Activated naive CD8-positive, alpha-beta T cell treated with anti-CD3 and anti-CD28 coated beads, Interleukin-2, amount 10 ng/mL, durations not matched to agents 7 days and 5 days (primary cell): ENCODE measurements around the gene CLIC3. TPM values are rescaled to one million over a fixed set of nuclear protein-coding genes. Genes with fewer than 3 reads are reported as not detected.

ENCODE experiments used
- ATAC-seq: fragments of 150-1000 bp; cut with Tn5 transposase; one replicate; pipeline ENCODE4 v1.10.0; 2021; ENCODE audit warnings: low read depth, moderate library complexity
- POLR2A ChIA-PET: fragments of 350-600 bp; sonication (Branson Sonifier 250); formaldehyde crosslinking; loops from one replicate; lab custom pipeline; 2021; ENCODE audit warnings: antibody characterized with exemption; lab: Charles Lee
- DNase-seq: peaks from one replicate; pipeline ENCODE4 v3.0.0; 2021
- H3K27ac Mint-ChIP-seq: one replicate; pipeline ENCODE4 v1.8.0; 2022; ENCODE audit warnings: mild to moderate bottlenecking, mixed read lengths
- H3K27me3 Mint-ChIP-seq: one replicate; pipeline ENCODE4 v1.8.0; 2022; ENCODE audit warnings: mild to moderate bottlenecking, moderate library complexity, mixed read lengths
- H3K36me3 Mint-ChIP-seq: one replicate; pipeline ENCODE4 v1.8.0; 2021; ENCODE audit warnings: mild to moderate bottlenecking, mixed read lengths
- H3K4me1 Mint-ChIP-seq: one replicate; pipeline ENCODE4 v1.8.0; 2021; ENCODE audit warnings: mixed read lengths
- H3K4me3 Mint-ChIP-seq: one replicate; pipeline ENCODE4 v1.8.0; 2022; ENCODE audit warnings: mild to moderate bottlenecking, moderate library complexity, mixed read lengths
- H3K9me3 Mint-ChIP-seq: one replicate; pipeline ENCODE4 v1.8.0; 2021; ENCODE audit warnings: mixed read lengths
- total RNA-seq, 2 experiments: library from RNA; stranded (reverse); gene quantifications; one replicate each; pipeline ENCODE4 v1.2.3, GENCODE V29; 2021

The CLIC3 gene
- total RNA-seq, 2 experiments from 2014 or later, result 13.3 to 14.7 TPM

- Mint-ChIP-seq H3K4me1 (peaks cover 3% of the 10 kb centered on the region), H3K36me3 (peaks cover 3% of the 10 kb centered on the region), H3K9me3 (no peaks in the 10 kb centered on the region), H3K4me3 (no peak overlapping the region), H3K27ac (no peak overlapping the region), H3K27me3 (no peaks in the 10 kb centered on the region)
- ATAC-seq (no peak), DNase-seq (no peak)
- POLR2A ChIA-PET, result interaction anchor here (0.7 kb wide), 1 partner anchor 139 kb away, joined by 4 read pairs; no protein-coding TSS in a partner anchor
Measured at GRCh38 chr9:137019891-137020683, 23.7 kb upstream of the CLIC3 start.

- no peak for ATAC-seq
- no peaks in the 10 kb centered on the region for H3K9me3 Mint-ChIP-seq
- no peak overlapping the region for H3K27ac Mint-ChIP-seq
- no peak for DNase-seq
- H3K27me3 Mint-ChIP-seq, result no peaks in the 10 kb centered on the region
- H3K4me1 Mint-ChIP-seq, result no peaks in the 10 kb centered on the region
- H3K36me3 Mint-ChIP-seq, result peaks cover 3% of the 10 kb centered on the region
- no peak overlapping the region for H3K4me3 Mint-ChIP-seq
- POLR2A ChIA-PET, result interaction anchor here (0.7 kb wide), 1 partner anchor 138 kb away, joined by 4 read pairs; no protein-coding TSS in a partner anchor
Measured at GRCh38 chr9:137018761-137019559, 22.6 kb upstream of the CLIC3 start.

DNA sequence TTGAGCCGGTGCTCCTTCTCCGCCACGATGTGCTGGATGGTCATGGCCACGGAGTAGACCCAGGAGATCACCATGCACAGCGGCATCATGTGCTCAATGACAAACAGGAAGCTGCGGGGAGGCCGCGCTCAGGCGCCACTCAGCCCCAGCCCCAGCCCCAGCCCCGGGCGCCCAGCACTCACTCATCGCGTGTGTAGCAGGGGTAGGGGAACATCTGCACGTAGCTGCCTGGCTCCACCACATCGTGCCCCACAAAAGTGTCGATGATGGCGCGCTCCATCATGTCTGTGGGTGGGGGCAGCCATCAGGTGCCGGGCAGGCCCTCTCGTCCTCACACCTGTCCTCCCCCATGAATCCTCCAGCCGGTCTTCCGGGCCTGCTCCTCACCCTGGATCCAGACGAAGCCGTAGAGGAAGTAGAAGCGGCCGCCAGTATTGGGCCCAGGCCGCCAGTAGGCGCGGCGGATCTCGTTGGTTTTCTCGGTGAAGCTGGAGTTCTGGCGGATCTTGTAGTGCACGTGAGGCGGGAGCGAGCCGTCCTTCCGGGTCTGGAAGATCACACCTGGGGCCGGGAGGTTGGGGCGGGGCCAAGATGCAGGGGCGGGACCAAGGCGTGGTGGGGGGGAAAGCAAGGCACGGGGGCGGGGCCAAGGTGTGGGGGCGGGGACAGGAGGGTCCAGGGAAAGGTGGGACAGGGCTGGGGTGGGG is 21.6 kb upstream of the CLIC3 start:
- no peak overlapping the region for H3K27ac Mint-ChIP-seq
- peaks cover 3% of the 10 kb centered on the region for H3K36me3 Mint-ChIP-seq
- no peak for ATAC-seq
- H3K4me3 Mint-ChIP-seq, result no peak overlapping the region
- POLR2A ChIA-PET, result no interaction called here
- no peaks in the 10 kb centered on the region for H3K27me3 Mint-ChIP-seq
- no peaks in the 10 kb centered on the region for H3K9me3 Mint-ChIP-seq
- DNase-seq, result no peak
- no peaks in the 10 kb centered on the region for H3K4me1 Mint-ChIP-seq

DNA sequence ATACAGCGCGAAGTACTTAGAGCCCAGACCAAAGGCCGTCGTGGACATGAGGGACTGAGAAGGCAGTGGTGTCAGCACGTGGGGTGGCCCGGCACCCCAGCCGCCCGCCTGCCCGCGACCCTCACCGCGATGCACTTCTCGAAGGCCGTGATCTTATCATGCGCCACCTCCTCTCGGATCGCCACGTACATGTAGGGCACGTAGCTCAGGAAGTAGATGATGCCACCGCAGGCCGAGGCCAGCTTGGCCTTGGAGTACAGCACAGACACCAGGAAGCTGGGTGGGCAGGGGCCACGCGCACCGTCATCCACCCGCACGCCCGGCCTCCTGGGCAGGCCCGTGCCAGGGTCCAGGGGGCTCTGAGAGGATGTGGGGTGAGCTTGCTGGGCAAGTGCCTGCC is 20.7 kb upstream of the CLIC3 start:
- Mint-ChIP-seq H3K9me3 (no peaks in the 10 kb centered on the region), H3K27ac (no peak overlapping the region), H3K4me3 (no peak overlapping the region), H3K27me3 (no peaks in the 10 kb centered on the region), H3K36me3 (peaks cover 3% of the 10 kb centered on the region), H3K4me1 (no peaks in the 10 kb centered on the region)
- ATAC-seq (no peak), DNase-seq (no peak)
- POLR2A ChIA-PET, result no interaction called here

- no peak for ATAC-seq
- peaks cover 3% of the 10 kb centered on the region for H3K36me3 Mint-ChIP-seq
- DNase-seq, result no peak
- H3K4me1 Mint-ChIP-seq, result no peaks in the 10 kb centered on the region
- H3K9me3 Mint-ChIP-seq, result no peaks in the 10 kb centered on the region
- no peak overlapping the region for H3K4me3 Mint-ChIP-seq
- POLR2A ChIA-PET, result no interaction called here
- no peaks in the 10 kb centered on the region for H3K27me3 Mint-ChIP-seq
- no peak overlapping the region for H3K27ac Mint-ChIP-seq
Measured at GRCh38 chr9:137016436-137016835, 20.1 kb upstream of the CLIC3 start.

DNA sequence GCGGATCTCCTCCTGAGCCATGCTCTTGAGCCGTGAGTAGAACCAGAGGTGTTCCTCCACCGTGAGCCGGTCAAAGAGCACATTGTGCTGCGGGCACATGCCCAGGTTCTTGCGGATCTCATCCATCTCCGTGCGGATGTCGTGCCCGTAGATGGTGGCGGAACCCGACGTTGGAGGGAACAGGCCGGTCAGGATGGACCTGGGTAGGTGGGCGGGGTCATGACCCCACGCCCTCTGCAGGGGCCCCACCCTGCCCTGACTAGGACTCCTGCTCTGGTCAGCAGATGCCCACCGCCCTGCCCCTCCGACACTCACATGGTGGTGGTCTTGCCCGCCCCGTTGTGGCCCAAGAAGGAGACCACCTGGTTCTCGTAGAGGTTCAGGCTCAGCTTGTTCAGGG is 19.6 kb upstream of the CLIC3 start:
- POLR2A ChIA-PET, result interaction anchor here (0.5 kb wide), 1 partner anchor 52 kb away, joined by 5 read pairs; no protein-coding TSS in a partner anchor
- Mint-ChIP-seq H3K4me3 (no peak overlapping the region), H3K36me3 (peaks cover 3% of the 10 kb centered on the region), H3K9me3 (no peaks in the 10 kb centered on the region), H3K4me1 (no peaks in the 10 kb centered on the region), H3K27me3 (no peaks in the 10 kb centered on the region), H3K27ac (no peak overlapping the region)
- DNase-seq (no peak), ATAC-seq (no peak)

DNA sequence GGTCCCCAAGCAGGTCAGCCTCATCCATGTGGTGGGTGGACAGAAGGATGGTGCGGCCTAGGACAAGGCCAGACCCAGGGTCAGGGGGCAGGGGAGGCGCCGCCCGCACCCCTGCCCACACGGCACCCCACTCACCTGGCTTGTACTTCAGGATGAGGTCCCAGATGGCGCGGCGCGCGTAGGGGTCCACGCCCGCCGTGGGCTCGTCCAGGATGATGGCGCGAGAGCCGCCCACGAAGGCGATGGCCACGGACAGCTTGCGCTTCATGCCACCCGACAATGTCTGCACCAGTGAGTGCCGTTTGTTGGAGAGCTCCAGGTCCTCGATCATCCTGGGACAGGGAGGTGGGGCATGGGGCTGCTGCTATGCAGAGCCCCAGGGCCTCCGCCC is 19.2 kb upstream of the CLIC3 start:
- peaks cover 3% of the 10 kb centered on the region for H3K36me3 Mint-ChIP-seq
- DNase-seq, result no peak

GRCh38 chr9:137014776-137015539 is 18.6 kb upstream of the CLIC3 start:
- Mint-ChIP-seq H3K9me3 (no peaks in the 10 kb centered on the region), H3K27me3 (no peaks in the 10 kb centered on the region), H3K27ac (no peak overlapping the region), H3K36me3 (peaks cover 3% of the 10 kb centered on the region), H3K4me3 (no peak overlapping the region), H3K4me1 (no peaks in the 10 kb centered on the region)
- ATAC-seq (no peak), DNase-seq (no peak)
- POLR2A ChIA-PET, result no interaction called here

More for the DNA sequence above, 19.2 kb upstream of the CLIC3 start:
- Mint-ChIP-seq H3K27me3 (no peaks in the 10 kb centered on the region), H3K27ac (no peak overlapping the region), H3K4me1 (no peaks in the 10 kb centered on the region), H3K9me3 (no peaks in the 10 kb centered on the region), H3K4me3 (no peak overlapping the region)
- POLR2A ChIA-PET, result interaction anchor here (0.5 kb wide), 1 partner anchor 52 kb away, joined by 5 read pairs; no protein-coding TSS in a partner anchor
- ATAC-seq, result no peak

DNA sequence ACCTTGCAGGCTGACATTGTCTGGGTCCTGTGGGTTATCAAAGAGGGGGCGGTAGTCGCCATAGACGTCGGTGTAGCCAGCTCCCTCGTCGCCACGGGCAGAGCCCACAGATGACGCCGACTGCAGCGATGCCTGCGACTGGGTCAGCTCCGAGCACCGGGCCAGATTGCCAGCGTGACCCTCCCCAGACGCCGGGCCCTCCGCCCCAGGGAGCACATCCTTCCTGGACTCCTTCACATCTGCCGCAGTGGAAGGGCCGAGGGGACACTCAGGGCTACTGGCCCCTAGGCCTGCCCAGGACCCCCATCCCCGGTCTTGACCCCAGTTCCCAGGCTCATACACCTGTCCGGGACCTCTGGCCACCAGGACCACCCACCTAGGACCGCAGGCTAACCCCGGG is 17.8 kb upstream of the CLIC3 start:
- POLR2A ChIA-PET, result no interaction called here
- H3K4me3 Mint-ChIP-seq, result no peak overlapping the region
- ATAC-seq (no peak), DNase-seq (no peak)
- no peak overlapping the region for H3K27ac Mint-ChIP-seq
- H3K36me3 Mint-ChIP-seq, result peaks cover 3% of the 10 kb centered on the region
- H3K27me3 Mint-ChIP-seq, result no peaks in the 10 kb centered on the region
- no peaks in the 10 kb centered on the region for H3K9me3 Mint-ChIP-seq
- no peaks in the 10 kb centered on the region for H3K4me1 Mint-ChIP-seq

DNA sequence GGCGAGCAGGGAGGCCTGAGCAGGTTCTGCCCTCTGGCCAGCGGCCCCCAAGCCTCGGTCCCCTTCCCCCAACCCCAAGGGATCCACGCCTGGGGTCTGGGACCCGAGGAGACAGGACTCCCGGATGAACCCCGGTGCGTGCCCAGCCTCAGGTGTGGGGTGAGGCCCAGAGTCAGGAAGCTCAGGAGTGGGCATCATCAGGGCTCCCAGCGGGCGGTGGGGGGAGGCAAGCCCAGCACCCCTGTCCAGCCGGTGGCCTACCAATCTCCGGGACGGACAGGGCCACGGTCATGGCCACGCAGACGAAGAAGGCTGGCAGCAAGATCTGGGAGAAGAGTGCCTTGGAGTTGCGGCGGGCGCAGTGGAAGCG is 17.2 kb upstream of the CLIC3 start:
- no peaks in the 10 kb centered on the region for H3K9me3 Mint-ChIP-seq
- POLR2A ChIA-PET, result no interaction called here
- H3K27me3 Mint-ChIP-seq, result no peaks in the 10 kb centered on the region
- H3K36me3 Mint-ChIP-seq, result peaks cover 3% of the 10 kb centered on the region
- no peak overlapping the region for H3K4me3 Mint-ChIP-seq
- H3K4me1 Mint-ChIP-seq, result no peaks in the 10 kb centered on the region
- DNase-seq (no peak), ATAC-seq (no peak)
- no peak overlapping the region for H3K27ac Mint-ChIP-seq

- POLR2A ChIA-PET, result no interaction called here
- no peaks in the 10 kb centered on the region for H3K4me1 Mint-ChIP-seq
Measured at GRCh38 chr9:137012694-137013570, 16.6 kb upstream of the CLIC3 start.

More at GRCh38 chr9:137012694-137013570, 16.6 kb upstream of the CLIC3 start:
- H3K4me3 Mint-ChIP-seq, result no peak overlapping the region
- H3K36me3 Mint-ChIP-seq, result peaks cover 3% of the 10 kb centered on the region
- no peaks in the 10 kb centered on the region for H3K27me3 Mint-ChIP-seq
- H3K9me3 Mint-ChIP-seq, result no peaks in the 10 kb centered on the region
- ATAC-seq (no peak), DNase-seq (no peak)
- H3K27ac Mint-ChIP-seq, result no peak overlapping the region
